Astrocyte of the cerebellum (primary cell): ENCODE measurements around the gene OR4F17.
"Not testable (repeated sequence)": the region's sequence is repeated elsewhere in the genome, so short reads cannot be mapped to it uniquely, and the experiment has no call there.

Source experiments
- DNase-seq: peaks from one replicate; pipeline ENCODE4 v3.0.0-alpha.2; 2011; ENCODE audit warnings: low read depth
- H3K4me3 ChIP-seq: 2 replicates; pipeline ENCODE4 v1.5.1; 2011; ENCODE audit warnings: mild to moderate bottlenecking, low read depth, low read length, moderate library complexity
- in situ Hi-C: cut with HindIII; loops from 2 replicates; pipeline ENCODE4 v1.10.0; 2017; ENCODE audit warnings: low sequenced_read_pairs

OR4F17 gene

DNA sequence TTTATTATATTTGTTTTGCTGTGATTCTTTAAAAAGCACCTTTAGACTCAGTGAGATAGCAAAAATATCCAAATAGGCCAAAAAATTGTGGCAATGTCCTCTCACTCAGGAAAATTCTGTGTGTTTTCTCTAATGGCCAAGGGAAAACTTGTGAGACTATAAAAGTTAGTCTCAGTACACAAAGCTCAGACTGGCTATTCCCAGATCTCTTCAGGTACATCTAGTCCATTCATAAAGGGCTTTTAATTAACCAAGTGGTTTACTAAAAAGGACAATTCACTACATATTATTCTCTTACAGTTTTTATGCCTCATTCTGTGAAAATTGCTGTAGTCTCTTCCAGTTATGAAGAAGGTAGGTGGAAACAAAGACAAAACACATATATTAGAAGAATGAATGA is at the start of gene OR4F17:
OR4F17 (plus strand) TSS at position 301 of the 400 bp plus-strand sequence. CDS start 3,575 bp downstream, outside the sequence.
- H3K4me3 ChIP-seq, DNase-seq, in situ Hi-C loops: not testable (repeated sequence)

DNA sequence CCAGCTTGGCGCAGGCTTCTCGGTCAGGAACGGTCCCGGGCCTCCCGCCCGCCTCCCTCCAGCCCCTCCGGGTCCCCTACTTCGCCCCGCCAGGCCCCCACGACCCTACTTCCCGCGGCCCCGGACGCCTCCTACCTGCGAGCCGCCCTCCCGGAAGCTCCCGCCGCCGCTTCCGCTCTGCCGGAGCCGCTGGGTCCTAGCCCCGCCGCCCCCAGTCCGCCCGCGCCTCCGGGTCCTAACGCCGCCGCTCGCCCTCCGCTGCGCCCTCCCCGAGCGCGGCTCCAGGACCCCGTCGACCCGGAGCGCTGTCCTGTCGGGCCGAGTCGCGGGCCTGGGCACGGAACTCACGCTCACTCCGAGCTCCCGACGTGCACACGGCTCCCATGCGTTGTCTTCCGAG is 36.1 kb upstream of the OR4F17 start:
- in situ Hi-C loops, DNase-seq, H3K4me3 ChIP-seq: not testable (repeated sequence)

DNA sequence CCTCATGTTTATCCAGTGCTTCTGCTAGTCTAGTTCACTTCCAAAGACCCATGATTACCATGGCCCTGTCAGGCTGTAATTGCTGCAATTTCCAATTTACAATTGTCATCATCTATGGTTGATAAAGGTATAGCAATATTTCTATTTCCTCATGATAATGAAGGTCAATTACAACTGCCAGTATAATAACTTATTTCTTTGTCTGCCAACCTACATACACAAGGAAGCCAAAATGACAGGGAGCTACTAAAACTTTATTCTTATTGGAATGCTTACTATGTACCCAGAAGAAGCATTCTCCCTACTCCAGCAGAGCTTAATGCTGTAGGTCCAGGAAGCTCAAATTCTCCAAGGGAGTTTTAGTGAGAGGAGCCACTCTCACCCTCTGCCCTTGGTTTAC is 24.0 kb upstream of the OR4F17 start:
- DNase-seq, H3K4me3 ChIP-seq, in situ Hi-C loops: not testable (repeated sequence)

GRCh38 chr19:83626-84025 is 23.3 kb upstream of the OR4F17 start:
- DNase-seq, in situ Hi-C loops, H3K4me3 ChIP-seq: not testable (repeated sequence)

DNA sequence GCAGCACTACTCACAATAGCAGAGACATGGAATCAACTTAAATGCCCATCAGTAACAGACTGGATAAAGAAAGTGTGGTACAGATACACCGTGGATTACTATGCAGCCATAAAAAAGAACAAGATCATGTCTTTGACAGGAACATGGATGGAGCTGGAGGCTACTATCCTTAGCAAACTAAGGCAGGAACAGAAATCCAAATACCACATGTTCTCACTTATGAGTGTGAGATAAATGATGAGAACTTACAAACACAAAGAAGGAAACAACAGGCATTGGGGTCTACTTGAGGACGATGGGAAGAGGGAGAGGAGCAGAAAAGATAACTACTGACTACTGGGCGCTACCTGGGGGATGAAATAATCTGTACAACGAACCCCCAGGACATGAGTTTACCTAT is 16.2 kb upstream of the OR4F17 start:
- H3K4me3 ChIP-seq, in situ Hi-C loops, DNase-seq: not testable (repeated sequence)

DNA sequence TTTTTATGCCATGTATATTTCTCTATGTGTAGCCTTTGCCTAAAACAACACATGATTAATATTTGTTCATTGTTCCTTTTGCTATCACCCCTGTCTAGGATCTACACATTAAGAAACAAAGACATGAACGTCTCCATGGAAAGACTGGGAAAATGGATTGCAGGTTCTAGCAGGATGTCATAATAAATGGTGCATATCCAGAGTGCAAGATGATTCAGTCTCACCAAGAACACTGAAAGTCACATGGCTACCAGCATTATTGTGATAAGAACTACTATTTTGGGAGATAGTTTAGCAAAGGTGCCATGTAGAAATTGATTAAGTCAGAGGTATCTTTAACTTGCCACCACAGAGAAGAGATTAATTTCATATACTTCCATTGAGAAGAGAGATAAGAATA is 12.1 kb upstream of the OR4F17 start:
- in situ Hi-C loops, H3K4me3 ChIP-seq, DNase-seq: not testable (repeated sequence)

- DNase-seq, H3K4me3 ChIP-seq, in situ Hi-C loops: not testable (repeated sequence)
Observed at GRCh38 chr19:97647-98046, 9.3 kb upstream of the OR4F17 start.

DNA sequence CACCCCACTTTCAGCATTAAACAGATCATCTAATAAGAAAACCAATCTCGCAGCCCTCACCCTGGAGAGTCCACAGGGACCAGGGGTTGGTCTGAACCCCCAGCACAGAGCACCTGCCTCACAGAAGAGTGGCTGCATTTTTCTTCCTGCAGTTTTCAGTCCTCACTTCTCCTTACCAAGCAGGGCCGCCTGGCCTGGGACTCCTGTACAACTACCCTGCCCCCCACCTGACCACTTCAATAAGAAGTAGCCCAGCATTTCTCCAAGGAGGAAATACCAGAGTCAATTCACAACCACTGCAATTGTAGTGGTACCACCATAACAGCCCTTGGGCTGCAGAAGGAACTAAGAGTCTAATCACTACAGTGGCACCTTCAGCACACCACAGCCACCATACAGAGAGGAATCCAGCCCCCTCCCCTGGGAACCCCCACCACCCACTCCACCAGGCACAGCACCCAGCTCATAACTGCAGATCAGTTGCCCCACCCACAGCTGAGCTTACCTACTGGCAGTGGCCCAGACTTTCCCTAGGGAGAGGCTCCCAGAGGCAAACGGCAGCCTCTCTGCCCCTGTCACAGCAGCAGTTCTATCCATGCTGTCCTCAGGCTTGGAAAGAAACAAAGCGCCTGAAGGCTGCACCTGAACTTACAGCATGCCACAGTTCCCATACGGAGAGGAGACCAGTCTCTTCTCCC is 13.7 kb downstream of the OR4F17 start:
- DNase-seq, in situ Hi-C loops: not testable (repeated sequence)

More for the DNA sequence above, 13.7 kb downstream of the OR4F17 start:
- not testable (repeated sequence) for H3K4me3 ChIP-seq
